MM.1S (cell line): ENCODE results near the gene BRPF3.

Source experiments
- EZH2 ChIP-seq: fragments of 300-600 bp; sonication (generic); optimal IDR thresholded peaks from 2 replicates; pipeline ENCODE3; 2017; ENCODE audit warnings: low read depth, mild to moderate bottlenecking, antibody characterized with exemption, low read length, mixed read lengths
- EZH2phosphoT487 ChIP-seq: fragments of 300-600 bp; sonication (generic); IDR thresholded peaks from 2 replicates; pipeline ENCODE4 v1.6.1; 2018; ENCODE audit warnings: antibody characterized with exemption, low read length
- TF ChIP-seq, protein P1 (sequence below): fragments of 300-600 bp; sonication (generic); IDR thresholded peaks from 2 replicates; pipeline ENCODE4 v1.5.1; 2016; ENCODE audit warnings: antibody characterized with exemption, low read length, mixed read lengths

DNA sequence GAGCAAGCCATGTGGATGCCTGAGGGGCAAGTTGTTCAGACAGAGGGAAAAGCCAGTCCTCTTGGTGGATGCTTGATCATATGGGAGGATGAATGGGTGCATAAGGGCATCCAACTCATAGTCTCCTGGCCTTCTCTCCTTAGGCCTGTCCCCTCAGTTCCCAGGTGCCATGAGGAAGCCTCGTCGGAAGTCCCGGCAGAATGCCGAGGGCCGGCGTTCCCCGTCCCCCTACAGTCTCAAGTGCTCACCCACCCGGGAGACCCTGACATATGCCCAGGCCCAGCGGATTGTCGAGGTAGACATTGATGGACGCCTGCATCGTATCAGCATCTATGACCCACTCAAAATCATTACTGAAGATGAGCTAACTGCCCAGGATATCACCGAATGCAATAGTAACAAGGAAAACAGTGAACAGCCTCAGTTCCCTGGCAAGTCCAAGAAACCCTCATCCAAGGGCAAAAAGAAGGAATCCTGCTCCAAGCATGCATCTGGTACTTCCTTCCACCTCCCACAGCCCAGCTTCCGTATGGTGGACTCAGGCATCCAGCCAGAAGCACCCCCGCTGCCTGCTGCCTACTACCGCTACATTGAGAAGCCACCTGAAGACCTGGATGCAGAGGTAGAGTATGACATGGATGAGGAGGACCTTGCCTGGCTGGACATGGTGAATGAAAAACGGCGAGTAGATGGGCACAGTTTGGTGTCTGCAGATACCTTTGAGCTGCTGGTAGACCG, 3.8 kb downstream of the BRPF3 start:
- TF ChIP-seq, protein P1, sequence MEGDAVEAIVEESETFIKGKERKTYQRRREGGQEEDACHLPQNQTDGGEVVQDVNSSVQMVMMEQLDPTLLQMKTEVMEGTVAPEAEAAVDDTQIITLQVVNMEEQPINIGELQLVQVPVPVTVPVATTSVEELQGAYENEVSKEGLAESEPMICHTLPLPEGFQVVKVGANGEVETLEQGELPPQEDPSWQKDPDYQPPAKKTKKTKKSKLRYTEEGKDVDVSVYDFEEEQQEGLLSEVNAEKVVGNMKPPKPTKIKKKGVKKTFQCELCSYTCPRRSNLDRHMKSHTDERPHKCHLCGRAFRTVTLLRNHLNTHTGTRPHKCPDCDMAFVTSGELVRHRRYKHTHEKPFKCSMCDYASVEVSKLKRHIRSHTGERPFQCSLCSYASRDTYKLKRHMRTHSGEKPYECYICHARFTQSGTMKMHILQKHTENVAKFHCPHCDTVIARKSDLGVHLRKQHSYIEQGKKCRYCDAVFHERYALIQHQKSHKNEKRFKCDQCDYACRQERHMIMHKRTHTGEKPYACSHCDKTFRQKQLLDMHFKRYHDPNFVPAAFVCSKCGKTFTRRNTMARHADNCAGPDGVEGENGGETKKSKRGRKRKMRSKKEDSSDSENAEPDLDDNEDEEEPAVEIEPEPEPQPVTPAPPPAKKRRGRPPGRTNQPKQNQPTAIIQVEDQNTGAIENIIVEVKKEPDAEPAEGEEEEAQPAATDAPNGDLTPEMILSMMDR, result no peak
- TF ChIP-seq EZH2, result no peak
- no peak for TF ChIP-seq EZH2phosphoT487
